ENCODE results near the gene TES.
A peak's percentile ranks its signal among the peaks of the same experiment; 100 is the strongest.
"Not testable (repeated sequence)": the region's sequence is repeated elsewhere in the genome, so short reads cannot be mapped to it uniquely, and the experiment has no call there.

TES gene

DNA sequence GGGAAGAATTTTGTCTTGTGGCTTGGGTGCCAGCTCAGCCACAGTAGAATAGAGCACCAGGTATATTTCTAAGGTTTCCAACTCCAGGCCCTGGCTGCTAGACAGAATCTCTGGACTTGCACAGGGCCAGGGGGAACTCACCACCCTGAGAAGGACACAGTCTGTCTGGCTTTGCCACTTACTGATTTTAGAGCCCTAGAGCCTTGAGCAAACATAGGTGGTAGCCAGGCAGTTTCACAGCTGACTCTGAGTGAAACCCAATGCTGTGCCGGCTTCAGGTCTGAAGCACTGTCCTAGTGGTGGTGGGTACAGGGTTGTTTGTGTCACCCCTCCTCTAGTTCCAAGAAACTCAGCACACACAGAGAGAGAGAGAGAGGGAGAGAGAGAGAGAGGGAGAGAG is 81.6 kb downstream of the TES start:
- Histone ChIP-seq H3K36me3 (replicated peaks) (peaks cover 2% of the 10 kb centered on the region), H3K27me3 (replicated peaks) (no peaks in the 10 kb centered on the region), H3K4me3 (ENCODE audit: low read depth, low read length) (no peak overlapping the region), H3K27ac (no peak overlapping the region)
- no peak for TF ChIP-seq CTCF (IDR thresholded peaks at IDR 0.05; ENCODE audit: low read depth, low read length, missing control alignments)
- no peak for DNase-seq
- in situ Hi-C loops (cut with HindIII; ENCODE audit: low pct_ligation_motif_present, low sequenced_read_pairs), result no loop called here

DNA sequence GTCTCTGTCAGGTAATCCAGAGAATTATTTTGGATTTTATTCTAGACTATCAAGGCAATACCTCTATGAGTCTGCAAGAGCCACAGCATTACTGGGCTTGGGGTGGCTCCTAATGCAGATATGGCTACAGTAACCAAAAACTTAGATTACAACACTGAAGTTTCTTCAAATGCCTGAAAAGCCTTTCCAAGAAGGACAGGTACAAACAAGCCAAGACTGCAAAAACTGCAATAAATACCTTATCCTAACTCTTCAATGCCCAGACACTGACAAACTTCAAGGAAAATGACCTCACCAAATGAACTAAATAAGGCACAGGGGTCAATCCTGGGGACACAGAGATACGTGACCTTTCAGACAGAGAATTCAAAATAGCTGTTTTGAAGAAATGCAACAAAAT is 82.0 kb downstream of the TES start:
- H3K36me3 ChIP-seq (replicated peaks), result peaks cover 2% of the 10 kb centered on the region
- in situ Hi-C loops (cut with HindIII; ENCODE audit: low pct_ligation_motif_present, low sequenced_read_pairs), result no loop called here
- no peaks in the 10 kb centered on the region for H3K27me3 ChIP-seq (replicated peaks)
- no peak for DNase-seq
- no peak overlapping the region for H3K4me3 ChIP-seq (ENCODE audit: low read depth, low read length)
- no peak overlapping the region for H3K27ac ChIP-seq
- TF ChIP-seq CTCF (IDR thresholded peaks at IDR 0.05; ENCODE audit: low read depth, low read length, missing control alignments), result no peak

- DNase-seq, result no peak
- no peak overlapping the region for H3K27ac ChIP-seq
- in situ Hi-C loops (cut with HindIII; ENCODE audit: low pct_ligation_motif_present, low sequenced_read_pairs), result no loop called here
- peaks cover 2% of the 10 kb centered on the region for H3K36me3 ChIP-seq (replicated peaks)
- H3K27me3 ChIP-seq (replicated peaks), result no peaks in the 10 kb centered on the region
- TF ChIP-seq CTCF (IDR thresholded peaks at IDR 0.05; ENCODE audit: low read depth, low read length, missing control alignments), result peak; percentile 39
- no peak overlapping the region for H3K4me3 ChIP-seq (ENCODE audit: low read depth, low read length)
Observed at GRCh38 chr7:116293139-116293538, 82.8 kb downstream of the TES start.

DNA sequence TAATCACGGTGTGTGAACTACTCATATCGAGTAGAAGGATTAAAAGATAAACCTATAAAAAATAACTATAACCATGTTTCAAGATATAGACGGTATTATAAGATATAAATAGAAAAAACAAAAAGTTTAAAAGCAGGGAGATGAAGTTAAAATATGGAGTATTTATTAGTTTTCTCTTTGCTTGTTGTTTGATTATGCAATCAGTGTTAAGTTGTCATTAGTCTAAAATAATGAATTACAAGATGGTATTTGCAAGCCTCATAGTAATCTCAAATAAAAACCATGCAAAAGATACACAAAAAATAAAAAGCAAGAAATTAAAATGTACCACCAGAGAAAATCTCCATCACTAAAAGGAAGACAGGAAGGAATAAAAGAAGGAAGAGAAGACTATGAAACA is 83.3 kb downstream of the TES start:
- H3K4me3 ChIP-seq (ENCODE audit: low read depth, low read length), result no peak overlapping the region
- no peak for TF ChIP-seq CTCF (IDR thresholded peaks at IDR 0.05; ENCODE audit: low read depth, low read length, missing control alignments)
- H3K27me3 ChIP-seq (replicated peaks), result no peaks in the 10 kb centered on the region
- peaks cover 2% of the 10 kb centered on the region for H3K36me3 ChIP-seq (replicated peaks)
- DNase-seq, result no peak
- in situ Hi-C loops (cut with HindIII; ENCODE audit: low pct_ligation_motif_present, low sequenced_read_pairs), result no loop called here
- H3K27ac ChIP-seq, result no peak overlapping the region

- H3K4me3 ChIP-seq (ENCODE audit: low read depth, low read length); DNase-seq; H3K27me3 ChIP-seq (replicated peaks); H3K36me3 ChIP-seq (replicated peaks); in situ Hi-C loops (cut with HindIII; ENCODE audit: low pct_ligation_motif_present, low sequenced_read_pairs); H3K27ac ChIP-seq: not testable (repeated sequence)
Observed at GRCh38 chr7:116295903-116296302, 85.6 kb downstream of the TES start.

DNA sequence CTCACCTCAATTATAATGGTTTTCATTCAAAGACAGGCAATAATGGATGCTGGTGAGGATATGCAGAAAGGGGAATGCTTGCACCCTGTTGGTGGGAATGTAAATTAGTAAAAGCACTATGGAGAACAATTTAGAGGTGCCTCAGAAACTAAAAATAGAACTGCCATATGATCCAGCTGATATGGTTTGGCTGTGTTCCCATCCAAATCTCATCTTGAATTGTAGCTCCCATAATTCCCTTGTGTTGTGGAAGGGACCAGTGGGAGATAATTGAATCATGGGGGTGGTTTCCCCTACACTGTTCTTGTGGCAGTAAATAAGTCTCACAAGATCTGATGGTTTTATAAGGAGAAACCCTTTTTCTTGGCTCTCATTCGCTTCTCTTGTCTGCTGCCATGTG is 87.7 kb downstream of the TES start:
- no peaks in the 10 kb centered on the region for H3K27me3 ChIP-seq (replicated peaks)
- no peak overlapping the region for H3K27ac ChIP-seq
- in situ Hi-C loops (cut with HindIII; ENCODE audit: low pct_ligation_motif_present, low sequenced_read_pairs), result no loop called here
- H3K4me3 ChIP-seq (ENCODE audit: low read depth, low read length), result no peak overlapping the region
- no peak for DNase-seq
- TF ChIP-seq CTCF (IDR thresholded peaks at IDR 0.05; ENCODE audit: low read depth, low read length, missing control alignments), result no peak
- H3K36me3 ChIP-seq (replicated peaks), result no peaks in the 10 kb centered on the region

Data from brain microvascular endothelial cell (primary cell).